ENCODE measurements around the gene ADGRG2. TPM values are rescaled to one million over a fixed set of nuclear protein-coding genes. Genes with fewer than 3 reads are reported as not detected.
"Not testable (repeated sequence)": the region's sequence is repeated elsewhere in the genome, so short reads cannot be mapped to it uniquely, and the experiment has no call there.

ADGRG2 gene
- total and polyA plus RNA-seq, 7 donors, result 0.06 to 0.48 (median 0.21) TPM; not detected in 1

DNA sequence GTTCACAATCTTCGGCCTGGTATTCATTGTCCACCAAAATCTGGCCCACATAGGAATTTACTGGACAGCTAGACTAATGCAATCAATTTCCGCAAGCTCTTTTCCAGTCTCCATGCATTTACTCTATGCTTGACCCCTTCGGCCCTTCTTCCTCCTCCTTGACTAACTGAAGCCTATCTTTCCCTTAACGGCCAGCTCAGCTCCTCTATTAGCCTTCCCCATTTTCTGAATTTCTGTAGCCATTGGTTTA, 137.2 kb downstream of the ADGRG2 start:
- ATAC-seq, result no peak
- DNase-seq, result no peak
- TF ChIP-seq, protein P1, sequence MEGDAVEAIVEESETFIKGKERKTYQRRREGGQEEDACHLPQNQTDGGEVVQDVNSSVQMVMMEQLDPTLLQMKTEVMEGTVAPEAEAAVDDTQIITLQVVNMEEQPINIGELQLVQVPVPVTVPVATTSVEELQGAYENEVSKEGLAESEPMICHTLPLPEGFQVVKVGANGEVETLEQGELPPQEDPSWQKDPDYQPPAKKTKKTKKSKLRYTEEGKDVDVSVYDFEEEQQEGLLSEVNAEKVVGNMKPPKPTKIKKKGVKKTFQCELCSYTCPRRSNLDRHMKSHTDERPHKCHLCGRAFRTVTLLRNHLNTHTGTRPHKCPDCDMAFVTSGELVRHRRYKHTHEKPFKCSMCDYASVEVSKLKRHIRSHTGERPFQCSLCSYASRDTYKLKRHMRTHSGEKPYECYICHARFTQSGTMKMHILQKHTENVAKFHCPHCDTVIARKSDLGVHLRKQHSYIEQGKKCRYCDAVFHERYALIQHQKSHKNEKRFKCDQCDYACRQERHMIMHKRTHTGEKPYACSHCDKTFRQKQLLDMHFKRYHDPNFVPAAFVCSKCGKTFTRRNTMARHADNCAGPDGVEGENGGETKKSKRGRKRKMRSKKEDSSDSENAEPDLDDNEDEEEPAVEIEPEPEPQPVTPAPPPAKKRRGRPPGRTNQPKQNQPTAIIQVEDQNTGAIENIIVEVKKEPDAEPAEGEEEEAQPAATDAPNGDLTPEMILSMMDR (IDR thresholded peaks at IDR 0.05), result no peak
- H3K4me3 ChIP-seq, result peak overlapping the region; percentile 82
- no peaks in the 10 kb centered on the region for H3K36me3 ChIP-seq (ENCODE audit: insufficient read depth in 1 of 2, low read depth in 1 of 2)
- peak overlapping the region; percentile 84 for H3K27ac ChIP-seq
- WGBS, 3 donors, result 4 to 47% (median 4%) methylated on average over 4 of the region's 4 CpGs
- intact Hi-C loops (cut with DNase I), result loop anchor here in 1 of 2 donors (10.0 kb wide), 1 partner anchor 1250 kb away; the partner anchor contains the start of gene SCML1
- H3K4me1 ChIP-seq, result peaks cover 3% of the 10 kb centered on the region
- peaks cover 0 to 5% (median 0%) of the 10 kb centered on the region in 3 donors for H3K27me3 ChIP-seq (ENCODE audit: insufficient read depth in 3 of 3, low read length in 2 of 3)
- H3K9me3 ChIP-seq, result no peaks in the 10 kb centered on the region

DNA sequence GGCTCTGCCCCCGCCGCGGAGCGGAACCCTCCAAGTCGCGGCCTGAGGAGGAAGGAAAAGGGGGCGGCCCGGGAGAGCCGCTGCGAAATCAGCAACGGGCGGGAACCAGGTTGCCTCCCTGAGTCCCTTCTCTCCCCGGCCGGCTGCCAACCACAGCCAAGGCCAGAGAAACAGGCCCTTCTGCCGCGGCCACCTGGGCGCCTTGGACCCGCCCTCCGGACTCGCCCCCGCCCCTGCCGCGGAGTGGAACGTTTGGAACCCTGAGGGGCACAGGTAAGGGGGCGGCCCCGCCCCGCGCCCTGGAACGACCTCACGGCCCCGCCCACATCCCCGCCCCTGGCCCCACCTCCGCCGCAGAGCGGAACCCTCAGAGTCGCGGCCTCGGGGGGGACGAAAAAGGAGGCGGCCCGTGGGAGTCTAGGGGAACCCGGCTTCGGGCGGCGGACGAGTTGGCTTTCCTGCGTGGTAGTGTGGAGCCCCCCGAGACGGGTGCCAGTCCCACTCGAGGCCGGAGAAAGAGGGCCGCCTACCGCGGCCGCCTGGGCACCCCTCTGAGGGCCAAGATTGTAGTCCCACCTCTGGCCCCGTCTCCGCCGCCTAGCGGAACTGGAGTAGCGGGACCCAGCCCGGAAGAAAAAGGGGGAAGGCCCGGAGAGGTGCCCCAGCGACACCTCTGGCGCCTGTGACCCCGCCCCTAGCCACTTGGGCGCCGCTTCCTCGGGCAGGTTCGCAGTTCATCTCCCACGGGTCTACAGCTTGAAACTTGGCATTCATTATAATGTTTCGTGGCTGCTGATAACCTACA, 137.7 kb downstream of the ADGRG2 start:
- TF ChIP-seq, protein P1 (IDR thresholded peaks at IDR 0.05), result peak; percentile 45
- H3K4me3 ChIP-seq, result peak overlapping the region; percentile 82
- peak overlapping the region; percentile 84 for H3K27ac ChIP-seq
- H3K27me3 ChIP-seq (ENCODE audit: insufficient read depth in 3 of 3, low read length in 2 of 3), result peaks cover 0 to 5% (median 0%) of the 10 kb centered on the region in 3 donors
- H3K4me1 ChIP-seq, result peaks cover 3% of the 10 kb centered on the region
- H3K36me3 ChIP-seq (ENCODE audit: insufficient read depth in 1 of 2, low read depth in 1 of 2), result no peaks in the 10 kb centered on the region
- WGBS, 3 donors, result 0 to 19% (median 0%) methylated on average over 10 to 69 of the region's 71 CpGs
- intact Hi-C loops (cut with DNase I), result loop anchor here in 1 of 2 donors (10.0 kb wide), 1 partner anchor 1250 kb away; the partner anchor contains the start of gene SCML1
- peak; percentile 94 to 98 (median 94) for ATAC-seq
- DNase-seq, result peak; percentile 81 to 90
- no peaks in the 10 kb centered on the region for H3K9me3 ChIP-seq

DNA sequence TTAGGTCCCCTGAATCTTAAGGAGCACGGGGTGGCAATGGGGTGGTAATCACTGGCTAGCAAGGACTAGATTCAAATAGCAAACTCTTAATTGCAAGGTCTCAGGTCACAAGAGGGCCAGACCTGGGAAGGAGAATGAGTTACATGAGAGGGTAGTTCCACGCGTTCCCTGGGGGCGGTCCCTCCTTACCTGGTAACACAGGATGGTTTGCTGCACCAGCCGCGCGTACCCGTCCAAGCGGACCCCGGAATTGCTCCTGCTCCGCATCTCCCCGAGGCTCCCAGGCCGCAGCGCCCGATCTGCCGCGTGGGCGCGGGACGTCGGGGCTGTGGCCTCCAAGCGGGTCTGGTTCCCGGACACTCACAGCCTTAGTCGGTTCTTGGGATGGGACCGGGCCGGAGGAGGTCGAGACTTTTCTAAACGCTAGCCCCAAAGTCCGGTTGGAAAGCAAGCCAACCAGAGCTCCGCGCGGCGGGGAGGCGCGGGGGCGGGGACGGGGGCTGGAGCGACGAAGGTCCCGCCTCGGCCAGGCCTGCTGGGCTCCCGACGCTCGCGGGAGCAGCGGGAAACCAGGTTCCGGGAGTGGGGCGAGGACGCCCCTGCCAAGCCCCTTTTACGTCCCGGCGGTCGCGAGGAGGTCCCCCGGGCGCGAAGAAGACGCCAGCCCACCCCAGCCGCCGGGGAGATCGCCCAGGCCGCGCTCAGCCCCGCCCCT, 138.4 kb downstream of the ADGRG2 start, which contains the start of gene PHKA2:
Gene PHKA2, minus strand, starts transcription at position 449 of the 715 bp plus-strand sequence. Its CDS starts 182 bp downstream, at position 267.
- TF ChIP-seq, protein P1 (IDR thresholded peaks at IDR 0.05), result no peak
- Histone ChIP-seq H3K9me3 (no peaks in the 10 kb centered on the region), H3K27ac (peak within 1 kb of the TSS; percentile 84), H3K4me1 (peaks cover 3% of the 10 kb centered on the region), H3K36me3 (ENCODE audit: insufficient read depth in 1 of 2, low read depth in 1 of 2) (no peaks in the 10 kb centered on the region), H3K27me3 (ENCODE audit: insufficient read depth in 3 of 3, low read length in 2 of 3) (peaks cover 0 to 5% (median 0%) of the 10 kb centered on the region in 3 donors), H3K4me3 (peak within 1 kb of the TSS; percentile 82)
- ATAC-seq, result peak; percentile 65 to 78 (median 67)
- WGBS, 3 donors, result 0 to 17% (median 0%) methylated on average over 33 to 64 of the region's 64 CpGs
- DNase-seq, result peak; percentile 64 to 77
- intact Hi-C loops (cut with DNase I), result loop anchor here in 1 of 2 donors (10.0 kb wide), 1 partner anchor 1249 kb away; the partner anchor contains the start of gene SCML1

DNA sequence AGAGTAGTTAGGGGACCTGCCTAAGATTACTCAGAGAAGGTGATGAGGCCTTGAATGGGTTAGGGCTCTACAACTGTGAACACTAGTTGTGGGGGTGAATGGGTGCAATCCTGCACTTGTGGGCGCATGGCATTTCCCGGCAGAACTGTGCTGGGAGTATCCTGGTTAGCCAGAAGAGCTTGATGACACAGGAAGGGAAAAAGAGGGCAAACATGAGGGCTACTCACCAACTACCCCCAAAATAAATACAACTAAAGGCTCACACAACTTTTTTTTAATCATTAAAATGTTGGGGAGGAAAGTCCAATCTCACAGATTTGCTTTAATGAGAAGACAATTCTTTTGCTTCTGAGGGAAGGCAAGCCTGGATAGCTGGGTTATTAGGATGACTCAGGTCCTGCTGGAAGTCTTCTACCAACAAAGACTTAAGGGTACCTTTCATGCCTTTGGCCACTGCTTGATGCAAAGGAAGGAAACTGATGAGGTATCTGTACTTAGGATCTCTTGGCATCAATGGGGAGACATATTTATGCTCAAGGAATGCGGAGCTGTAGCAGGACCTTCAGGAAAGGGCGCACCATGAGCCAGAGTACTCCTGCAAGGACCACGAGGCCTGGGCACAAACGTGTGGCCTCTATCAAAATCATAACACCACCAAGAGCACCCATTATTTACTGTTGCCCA, 141.0 kb downstream of the ADGRG2 start:
- H3K36me3 ChIP-seq (ENCODE audit: insufficient read depth in 1 of 2, low read depth in 1 of 2), result no peaks in the 10 kb centered on the region
- WGBS, 3 donors, result 74 to 80% (median 80%) methylated on average over 6 of the region's 6 CpGs
- intact Hi-C loops (cut with DNase I), result loop anchor here in 1 of 2 donors (10.0 kb wide), 1 partner anchor 1246 kb away; the partner anchor contains the start of gene SCML1
- no peaks in the 10 kb centered on the region for H3K9me3 ChIP-seq
- peaks cover 3% of the 10 kb centered on the region for H3K4me1 ChIP-seq
- H3K27ac ChIP-seq, result no peak overlapping the region
- H3K4me3 ChIP-seq, result no peak overlapping the region
- H3K27me3 ChIP-seq (ENCODE audit: insufficient read depth in 3 of 3, low read length in 2 of 3), result peaks cover 0 to 5% (median 0%) of the 10 kb centered on the region in 3 donors
- TF ChIP-seq, protein P1 (IDR thresholded peaks at IDR 0.05), result no peak
- ATAC-seq, result no peak
- DNase-seq, result no peak

DNA sequence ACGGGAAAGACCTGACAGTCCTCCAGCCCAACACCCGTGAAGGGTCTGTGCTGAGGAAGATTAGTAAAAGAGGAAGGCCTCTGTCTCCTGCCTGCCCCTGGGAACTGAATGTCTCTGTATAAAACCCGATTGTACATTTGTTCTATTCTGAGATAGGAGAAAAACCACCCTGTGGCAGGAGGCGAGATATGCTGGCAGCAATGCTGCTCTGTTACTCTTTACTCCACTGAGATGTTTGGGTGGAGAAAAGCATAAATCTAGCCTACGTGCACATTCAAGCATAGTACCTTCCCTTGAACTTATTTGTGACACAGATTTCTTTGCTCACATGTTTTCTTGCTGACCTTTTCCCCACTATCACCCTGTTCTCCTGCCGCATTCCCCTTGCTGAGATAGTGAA, 142.0 kb downstream of the ADGRG2 start:
- H3K9me3 ChIP-seq; H3K4me1 ChIP-seq; DNase-seq; H3K36me3 ChIP-seq (ENCODE audit: insufficient read depth in 1 of 2, low read depth in 1 of 2); ATAC-seq; H3K27me3 ChIP-seq (ENCODE audit: insufficient read depth in 3 of 3, low read length in 2 of 3); H3K4me3 ChIP-seq; H3K27ac ChIP-seq: not testable (repeated sequence)
- intact Hi-C loops (cut with DNase I), result loop anchor here in 1 of 2 donors (10.0 kb wide), 1 partner anchor 1245 kb away; the partner anchor contains the start of gene SCML1
- 57 to 59% (median 59%) methylated on average over 6 of the region's 6 CpGs for WGBS, 3 donors

Measured in psoas muscle (tissue), 8 donors.